HepG2 (cell line): ENCODE data around the gene PLXNA4. TPM values are rescaled to one million over a fixed set of nuclear protein-coding genes. Genes with fewer than 3 reads are reported as not detected.

Experiments used
- ATAC-seq: fragments of 200-7000 bp; cut with Tn5 transposase; 3 replicates; pipeline ENCODE4 v1.9.1; 2020; ENCODE audit warnings: mild to moderate bottlenecking, moderate library complexity
- BruUV-seq: library from RNA; stranded (reverse); fragments of 400-500 nt; replicated peaks from 2 replicates; lab custom pipeline; 2021; lab: Mats Ljungman, UMichigan
- CTCF ChIA-PET: fragments of 300-600 bp; formaldehyde crosslinking; extraction: SDS; loops from one replicate; lab custom pipeline; 2021; ENCODE audit warnings: low total read pairs, inconsistent platforms, low intra/inter-chr PET ratio; lab: Yijun Ruan, JAX
- POLR2A ChIA-PET: fragments of 350-600 bp; sonication (Branson Sonifier 250); formaldehyde crosslinking; loops from one replicate; lab custom pipeline; 2020; ENCODE audit warnings: antibody characterized with exemption, inconsistent platforms; lab: Yijun Ruan, JAX
- DNase-seq: peaks from one replicate; pipeline ENCODE4 v3.0.0-alpha.2; 2015; ENCODE audit warnings: low spot score
- FAIRE-seq: peaks from 3 replicates; lab custom pipeline; 2011; peaks lifted over from hg19 to GRCh38; lab: Jason Lieb, UNC
- H2AFZ ChIP-seq: one replicate; pipeline ENCODE4 v1.6.1; 2011; ENCODE audit warnings: low read length, inconsistent platforms
- H3K27ac ChIP-seq: fragments of 300-600 bp; 3 replicates; pipeline ENCODE4 v1.8.0; 2011; ENCODE audit warnings: mixed run types, mild to moderate bottlenecking, mixed read lengths, low read length, inconsistent platforms; ENCODE audit not compliant: insufficient read depth; ENCODE audit errors: extremely low read length
- H3K27me3 ChIP-seq, 2 experiments: fragments of 200-600 bp in 1 of 2; 2 replicates in 1 of 2; 3 replicates in 1 of 2; pipeline versions ENCODE4 v1.6.0 to v1.8.0; 2011; ENCODE audit warnings: low read length in 2 of 2, mild to moderate bottlenecking in 2 of 2, moderate library complexity in 2 of 2, inconsistent platforms in 1 of 2; ENCODE audit not compliant: insufficient read depth in 2 of 2, control insufficient read depth in 1 of 2
- H3K36me3 ChIP-seq, 2 experiments: fragments of 200-600 bp in 1 of 2; replicated peaks in 1 of 2; 2 replicates in 1 of 2; 3 replicates in 1 of 2; pipeline versions ENCODE4 v1.5.1 to v1.8.0; 2011; ENCODE audit warnings: low read length in 2 of 2, inconsistent platforms in 1 of 2; ENCODE audit not compliant: insufficient read depth in 2 of 2, control insufficient read depth in 1 of 2
- H3K4me1 ChIP-seq: 2 replicates; pipeline ENCODE4 v1.5.1; 2012; ENCODE audit warnings: low read length, inconsistent platforms; ENCODE audit not compliant: insufficient read depth
- H3K4me2 ChIP-seq: 2 replicates; pipeline ENCODE4 v1.6.0; 2011; ENCODE audit warnings: low read depth, low read length, inconsistent platforms
- H3K4me3 ChIP-seq, 3 experiments: fragments of 200-600 bp in 1 of 3; sonication (generic), shearing (Covaris generic) in 1 of 3; replicated peaks in 1 of 3; 2 replicates each; pipeline ENCODE4 v1.5.1; 2011 to 2016; ENCODE audit warnings: low read length in 3 of 3, inconsistent platforms in 2 of 3, low read depth in 2 of 3, mild to moderate bottlenecking in 2 of 3, control low read depth in 1 of 3, mixed read lengths in 1 of 3; ENCODE audit not compliant: insufficient read depth in 1 of 3
- H3K79me2 ChIP-seq: one replicate; pipeline ENCODE4 v1.6.1; 2011; ENCODE audit warnings: low read length, inconsistent platforms; ENCODE audit not compliant: insufficient read depth
- H3K9ac ChIP-seq: 2 replicates; pipeline ENCODE4 v1.6.0; 2011; ENCODE audit warnings: mild to moderate bottlenecking, low read depth, low read length, inconsistent platforms; ENCODE audit not compliant: insufficient read depth
- H3K9me3 ChIP-seq: 2 replicates; pipeline ENCODE4 v1.5.1; 2012; ENCODE audit warnings: mild to moderate bottlenecking, low read length
- H4K20me1 ChIP-seq: 2 replicates; pipeline ENCODE4 v1.6.0; 2011; ENCODE audit warnings: inconsistent platforms, mild to moderate bottlenecking, low read length, moderate library complexity; ENCODE audit not compliant: insufficient read depth
- ATF1 ChIP-seq: IDR thresholded peaks from 2 replicates; pipeline ENCODE4 v1.6.1; 2016; ENCODE audit warnings: mild to moderate bottlenecking, control low read depth
- CBX1 ChIP-seq: IDR thresholded peaks from one replicate; pipeline ENCODE4 v1.6.1; 2016; ENCODE audit warnings: antibody characterized with exemption, low read depth
- GZF1 ChIP-seq: sonication (generic); formaldehyde crosslinking; IDR thresholded peaks from 2 replicates; pipeline ENCODE4 v1.5.1; 2020; ENCODE audit warnings: mild to moderate bottlenecking, missing genetic modification reagents
- HNF4A ChIP-seq: sonication (generic); formaldehyde crosslinking; IDR thresholded peaks from 2 replicates; pipeline ENCODE4 v1.4.0; 2020; ENCODE audit warnings: missing genetic modification reagents
- LRRFIP1 ChIP-seq: sonication (generic); formaldehyde crosslinking; conservative IDR thresholded peaks from 2 replicates; pipeline ENCODE4 v1.4.0; 2020; ENCODE audit warnings: missing genetic modification reagents
- MAFG ChIP-seq: sonication (generic); formaldehyde crosslinking; IDR thresholded peaks from 2 replicates; pipeline ENCODE4 v1.5.1; 2020; ENCODE audit warnings: mild to moderate bottlenecking, missing genetic modification reagents
- PITX1 ChIP-seq: sonication (generic); formaldehyde crosslinking; IDR thresholded peaks from 2 replicates; pipeline ENCODE4 v1.5.1; 2020; ENCODE audit warnings: mild to moderate bottlenecking, missing genetic modification reagents
- SPEN ChIP-seq: sonication (generic); formaldehyde crosslinking; IDR thresholded peaks from 2 replicates; pipeline ENCODE4 v1.5.1; 2020; ENCODE audit warnings: low read depth, mild to moderate bottlenecking, missing genetic modification reagents
- ZFP62 ChIP-seq: sonication (generic); formaldehyde crosslinking; IDR thresholded peaks from 2 replicates; pipeline ENCODE4 v1.4.0; 2020; ENCODE audit warnings: missing genetic modification reagents
- ZNF253 ChIP-seq: sonication (generic); formaldehyde crosslinking; IDR thresholded peaks from 2 replicates; pipeline ENCODE4 v1.8.0; 2022; ENCODE audit warnings: mild to moderate bottlenecking, missing genetic modification reagents, borderline replicate concordance
- ZNF570 ChIP-seq: sonication (generic); formaldehyde crosslinking; IDR thresholded peaks from 2 replicates; pipeline ENCODE4 v1.4.0; 2020; ENCODE audit warnings: mild to moderate bottlenecking, missing genetic modification reagents, borderline replicate concordance
- WGBS: methylation state at CpG from one replicate; pipeline ENCODE4 v1.1.6; 2017; ENCODE audit warnings: low lambda C conversion rate; 5-methylcytosine and 5-hydroxymethylcytosine counted together
- in situ Hi-C: cut with HindIII; loops from 2 replicates; pipeline ENCODE4 v1.10.0; 2017; ENCODE audit warnings: low pct_unique_long_range_greater_than_20kb; ENCODE audit not compliant: extremely low pct_ligation_motif_present
- intact Hi-C: fragments of 100-400 bp; cut with micrococcal nuclease; formaldehyde crosslinking; loops from one replicate; pipeline ENCODE4 v1.10.0; 2022; ENCODE audit not compliant: unreplicated experiment
- polyA plus RNA-seq, 8 experiments: library from polyadenylated mRNA; depleted of rRNA in 3 of 8; stranded (reverse) in 7 of 8; unstranded in 1 of 8; fragments of >200 nt; fragmentation: Illumina TruSeq in 4 of 8; extraction: Trizol in 4 of 8; gene quantifications; 2 replicates each; pipeline versions ENCODE4 v1.2.1 to v1.2.3, GENCODE V29; 2011 to 2016; ENCODE audit warnings: low read depth in 4 of 8, missing spikeins in 1 of 8, mixed read lengths in 1 of 8; ENCODE audit not compliant: insufficient read depth in 1 of 8
- total RNA-seq, 5 experiments: library from RNA; depleted of rRNA; stranded (reverse); fragments of >200 nt; fragmentation: Illumina TruSeq; extraction: Trizol; gene quantifications; 2 replicates each; pipeline ENCODE4 v1.2.3, GENCODE V29; 2016; ENCODE audit warnings: low read depth in 1 of 5
- TF ChIP-seq, protein P1 (sequence below): sonication (generic); formaldehyde crosslinking; IDR thresholded peaks from 2 replicates; pipeline ENCODE4 v1.5.0; 2020; ENCODE audit warnings: mild to moderate bottlenecking, missing genetic modification reagents, borderline replicate concordance
- TF ChIP-seq, protein P2 (sequence below), 2 experiments: sonication (generic) in 1 of 2; formaldehyde crosslinking in 1 of 2; IDR thresholded peaks; 2 replicates each; pipeline versions ENCODE4 v1.5.1 to v1.6.1; 2011 to 2020; ENCODE audit warnings: borderline replicate concordance in 1 of 2, low read depth in 1 of 2, low read length in 1 of 2, mild to moderate bottlenecking in 1 of 2, missing genetic modification reagents in 1 of 2, moderate library complexity in 1 of 2

PLXNA4 gene
- total and polyA plus RNA-seq, 2 of the 13 experiments (the other 11 are each of a cell fraction or from before 2014, with no cell fraction given), result 0.01 to 0.04 TPM

GRCh38 chr7:132113536-132114371 is 462.5 kb downstream of the PLXNA4 start:
- in situ Hi-C loops, result no loop called here
- BruUV-seq, result no TSS peak
- H2AFZ ChIP-seq, result no peak overlapping the region
- CTCF ChIA-PET, result no interaction called here
- no peak for FAIRE-seq
- no peak for TF ChIP-seq ZNF570 (CRISPR knock-in tag)
- TF ChIP-seq ZFP62 (CRISPR knock-in tag), result no peak
- TF ChIP-seq, protein P1, sequence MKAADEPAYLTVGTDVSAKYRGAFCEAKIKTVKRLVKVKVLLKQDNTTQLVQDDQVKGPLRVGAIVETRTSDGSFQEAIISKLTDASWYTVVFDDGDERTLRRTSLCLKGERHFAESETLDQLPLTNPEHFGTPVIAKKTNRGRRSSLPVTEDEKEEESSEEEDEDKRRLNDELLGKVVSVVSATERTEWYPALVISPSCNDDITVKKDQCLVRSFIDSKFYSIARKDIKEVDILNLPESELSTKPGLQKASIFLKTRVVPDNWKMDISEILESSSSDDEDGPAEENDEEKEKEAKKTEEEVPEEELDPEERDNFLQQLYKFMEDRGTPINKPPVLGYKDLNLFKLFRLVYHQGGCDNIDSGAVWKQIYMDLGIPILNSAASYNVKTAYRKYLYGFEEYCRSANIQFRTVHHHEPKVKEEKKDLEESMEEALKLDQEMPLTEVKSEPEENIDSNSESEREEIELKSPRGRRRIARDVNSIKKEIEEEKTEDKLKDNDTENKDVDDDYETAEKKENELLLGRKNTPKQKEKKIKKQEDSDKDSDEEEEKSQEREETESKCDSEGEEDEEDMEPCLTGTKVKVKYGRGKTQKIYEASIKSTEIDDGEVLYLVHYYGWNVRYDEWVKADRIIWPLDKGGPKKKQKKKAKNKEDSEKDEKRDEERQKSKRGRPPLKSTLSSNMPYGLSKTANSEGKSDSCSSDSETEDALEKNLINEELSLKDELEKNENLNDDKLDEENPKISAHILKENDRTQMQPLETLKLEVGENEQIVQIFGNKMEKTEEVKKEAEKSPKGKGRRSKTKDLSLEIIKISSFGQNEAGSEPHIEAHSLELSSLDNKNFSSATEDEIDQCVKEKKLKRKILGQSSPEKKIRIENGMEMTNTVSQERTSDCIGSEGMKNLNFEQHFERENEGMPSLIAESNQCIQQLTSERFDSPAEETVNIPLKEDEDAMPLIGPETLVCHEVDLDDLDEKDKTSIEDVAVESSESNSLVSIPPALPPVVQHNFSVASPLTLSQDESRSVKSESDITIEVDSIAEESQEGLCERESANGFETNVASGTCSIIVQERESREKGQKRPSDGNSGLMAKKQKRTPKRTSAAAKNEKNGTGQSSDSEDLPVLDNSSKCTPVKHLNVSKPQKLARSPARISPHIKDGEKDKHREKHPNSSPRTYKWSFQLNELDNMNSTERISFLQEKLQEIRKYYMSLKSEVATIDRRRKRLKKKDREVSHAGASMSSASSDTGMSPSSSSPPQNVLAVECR (CRISPR knock-in tag), result no peak
- TF ChIP-seq CBX1, result no peak
- TF ChIP-seq PITX1 (CRISPR knock-in tag), result no peak
- no peak for TF ChIP-seq ATF1
- TF ChIP-seq ZNF253 (CRISPR knock-in tag), result no peak
- TF ChIP-seq HNF4A, result no peak
- TF ChIP-seq SPEN (CRISPR knock-in tag), result no peak
- TF ChIP-seq GZF1 (CRISPR knock-in tag), result no peak
- TF ChIP-seq, protein P2, sequence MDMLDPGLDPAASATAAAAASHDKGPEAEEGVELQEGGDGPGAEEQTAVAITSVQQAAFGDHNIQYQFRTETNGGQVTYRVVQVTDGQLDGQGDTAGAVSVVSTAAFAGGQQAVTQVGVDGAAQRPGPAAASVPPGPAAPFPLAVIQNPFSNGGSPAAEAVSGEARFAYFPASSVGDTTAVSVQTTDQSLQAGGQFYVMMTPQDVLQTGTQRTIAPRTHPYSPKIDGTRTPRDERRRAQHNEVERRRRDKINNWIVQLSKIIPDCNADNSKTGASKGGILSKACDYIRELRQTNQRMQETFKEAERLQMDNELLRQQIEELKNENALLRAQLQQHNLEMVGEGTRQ (IDR thresholded peaks at IDR 0.05; ENCODE audit: low read depth, low read length), result no peak
- TF ChIP-seq, protein P2 (CRISPR knock-in tag; IDR thresholded peaks at IDR 0.05; ENCODE audit: borderline replicate concordance), result no peak
- TF ChIP-seq MAFG, result no peak
- TF ChIP-seq LRRFIP1, result no peak
- TF ChIP-seq, all 625 proteins: peak for 0
- peaks cover 0 to 7% of the 10 kb centered on the region in 2 experiments; a peak in 2 of 5 replicates for H3K27me3 ChIP-seq
- POLR2A ChIA-PET, result no interaction called here
- no peak overlapping the region for H3K4me3 ChIP-seq
- intact Hi-C loops, result no loop called here
- H3K9ac ChIP-seq, result no peak overlapping the region
- ATAC-seq (no peak), DNase-seq (no peak)
- H4K20me1 ChIP-seq, result no peaks in the 10 kb centered on the region
- H3K4me2 ChIP-seq, result no peak overlapping the region
- H3K9me3 ChIP-seq, result no peaks in the 10 kb centered on the region
- H3K4me1 ChIP-seq, result no peaks in the 10 kb centered on the region
- WGBS, result 39% methylated on average over 12 of the region's 21 CpGs
- no peaks in the 10 kb centered on the region for H3K36me3 ChIP-seq
- no peak overlapping the region for H3K27ac ChIP-seq
- no peaks in the 10 kb centered on the region for H3K79me2 ChIP-seq
